Activated CD8-positive, alpha-beta T cell treated with anti-CD3 and anti-CD28 coated beads for 36 hours (primary cell): ENCODE data around the gene CAMTA1. TPM values are rescaled to one million over a fixed set of nuclear protein-coding genes. Genes with fewer than 3 reads are reported as not detected.

Experiments
- ATAC-seq: fragments of 200-7000 bp; cut with Tn5 transposase; one replicate; pipeline ENCODE4 v1.10.0; 2021; ENCODE audit warnings: mild to moderate bottlenecking, moderate library complexity
- CTCF ChIA-PET: fragments of 350-600 bp; sonication (Branson Sonifier 250); formaldehyde crosslinking; loops from one replicate; lab custom pipeline; 2021; ENCODE audit warnings: antibody characterized with exemption; lab: Charles Lee
- POLR2A ChIA-PET: fragments of 350-600 bp; sonication (Branson Sonifier 250); formaldehyde crosslinking; loops from one replicate; lab custom pipeline; 2021; ENCODE audit warnings: antibody characterized with exemption; lab: Charles Lee
- DNase-seq: peaks from one replicate; pipeline ENCODE4 v3.0.0-alpha.2; 2020
- H3K27ac Mint-ChIP-seq: one replicate; pipeline ENCODE4 v1.8.0; 2021; ENCODE audit warnings: mild to moderate bottlenecking, mixed read lengths
- H3K27me3 Mint-ChIP-seq: one replicate; pipeline ENCODE4 v1.8.0; 2021; ENCODE audit warnings: mixed read lengths
- H3K36me3 Mint-ChIP-seq: one replicate; pipeline ENCODE4 v1.8.0; 2021; ENCODE audit warnings: low read depth, mixed read lengths
- H3K4me1 Mint-ChIP-seq: one replicate; pipeline ENCODE4 v1.8.0; 2021; ENCODE audit warnings: low read depth, mixed read lengths
- H3K4me3 Mint-ChIP-seq: one replicate; pipeline ENCODE4 v1.8.0; 2021; ENCODE audit warnings: mild to moderate bottlenecking, moderate library complexity, mixed read lengths
- H3K9me3 Mint-ChIP-seq: one replicate; pipeline ENCODE4 v1.8.0; 2021; ENCODE audit warnings: mixed read lengths
- CTCF ChIP-seq: fragments of 200-600 bp; IDR thresholded peaks from one replicate; pipeline ENCODE4 v1.8.0; 2022; ENCODE audit warnings: antibody characterized with exemption, mild to moderate bottlenecking
- intact Hi-C: fragments of 100-400 bp; cut with micrococcal nuclease; formaldehyde crosslinking; loops from one replicate; pipeline ENCODE4 v1.10.0; 2022
- total RNA-seq, 2 experiments: library from RNA; stranded (reverse); gene quantifications; one replicate each; pipeline ENCODE4 v1.2.3, GENCODE V29; 2021

CAMTA1 gene
- total RNA-seq, 2 experiments from 2014 or later = 67.7 to 70.9 TPM

DNA sequence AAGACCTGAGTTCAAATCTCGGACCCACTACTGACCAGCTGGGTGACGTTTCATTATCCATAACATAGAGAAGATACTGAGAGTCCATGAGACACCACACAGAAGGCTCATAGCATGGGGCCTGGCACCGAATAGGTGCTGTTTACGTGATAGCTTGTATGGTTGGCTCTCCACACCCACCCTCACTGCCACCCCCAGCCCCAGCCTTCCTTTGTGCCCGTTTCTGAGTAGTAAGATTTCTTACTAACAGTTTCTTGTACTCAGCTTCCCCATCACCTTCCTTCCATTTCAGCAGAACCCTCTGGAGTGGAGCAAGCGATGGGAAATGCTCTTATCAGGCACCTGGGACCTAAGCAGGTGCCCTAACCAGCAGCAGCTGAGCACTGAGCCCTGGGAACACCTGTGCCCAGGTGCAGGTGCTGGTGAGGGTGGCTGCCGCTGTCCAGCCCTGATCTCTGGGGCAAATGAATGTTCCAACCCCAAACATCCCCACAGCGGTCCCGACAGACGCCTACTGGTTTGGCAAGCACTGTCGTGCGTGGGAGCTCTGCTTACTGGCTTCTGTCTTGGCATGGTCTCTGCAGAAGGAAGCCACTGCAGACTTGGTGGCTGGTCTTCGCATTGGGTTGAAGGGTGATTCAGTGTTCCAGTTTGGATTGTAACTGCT lies 225.4 kb downstream of the CAMTA1 start:
- DNase-seq (no peak), ATAC-seq (no peak)
- Mint-ChIP-seq H3K36me3 (no peaks in the 10 kb centered on the region), H3K4me3 (no peak overlapping the region), H3K4me1 (no peaks in the 10 kb centered on the region), H3K27ac (no peak overlapping the region), H3K27me3 (peaks cover under 1% of the 10 kb centered on the region), H3K9me3 (no peaks in the 10 kb centered on the region)
- POLR2A ChIA-PET = no interaction called here
- CTCF ChIA-PET = no interaction called here
- intact Hi-C loops = no loop called here
- no peak for TF ChIP-seq CTCF

DNA sequence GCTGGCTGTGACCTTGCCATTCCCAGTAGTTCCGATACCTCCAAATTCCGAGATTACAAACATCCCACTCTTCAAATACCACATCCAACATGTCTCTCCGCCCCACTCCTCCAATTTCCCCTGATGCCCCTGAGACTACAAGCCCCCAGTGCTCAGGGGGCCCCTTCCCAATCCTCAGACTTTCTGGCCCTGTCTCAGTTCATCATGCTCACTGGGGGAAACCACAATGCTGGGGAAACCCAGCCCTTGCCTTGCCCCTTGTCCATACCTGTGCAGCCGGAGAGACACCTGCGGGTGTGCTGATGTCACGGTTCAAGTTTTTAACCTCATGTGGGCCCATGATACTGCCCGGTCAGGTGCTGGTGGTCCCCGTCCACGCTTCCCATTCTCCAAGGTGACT lies 226.6 kb downstream of the CAMTA1 start:
- Mint-ChIP-seq H3K9me3 (no peaks in the 10 kb centered on the region), H3K27ac (no peak overlapping the region), H3K36me3 (no peaks in the 10 kb centered on the region), H3K4me1 (no peaks in the 10 kb centered on the region), H3K4me3 (no peak overlapping the region), H3K27me3 (peaks cover 2% of the 10 kb centered on the region)
- no peak for DNase-seq
- ChIA-PET POLR2A (interaction anchor here (0.7 kb wide), 1 partner anchor 10 kb away, joined by 3 read pairs; no protein-coding TSS in a partner anchor), CTCF (no interaction called here)
- no peak for TF ChIP-seq CTCF
- no peak for ATAC-seq
- intact Hi-C loops = no loop called here

- CTCF ChIA-PET = no interaction called here
- POLR2A ChIA-PET = interaction anchor here (0.7 kb wide), 1 partner anchor 10 kb away, joined by 3 read pairs; no protein-coding TSS in a partner anchor
- Mint-ChIP-seq H3K36me3 (no peaks in the 10 kb centered on the region), H3K9me3 (no peaks in the 10 kb centered on the region), H3K27me3 (peaks cover 2% of the 10 kb centered on the region), H3K4me1 (no peaks in the 10 kb centered on the region), H3K4me3 (no peak overlapping the region), H3K27ac (no peak overlapping the region)
- ATAC-seq (no peak), DNase-seq (no peak)
- TF ChIP-seq CTCF = no peak
- intact Hi-C loops = no loop called here
These were observed 227.2 kb downstream of the CAMTA1 start for GRCh38 chr1:7012461-7012924.

DNA sequence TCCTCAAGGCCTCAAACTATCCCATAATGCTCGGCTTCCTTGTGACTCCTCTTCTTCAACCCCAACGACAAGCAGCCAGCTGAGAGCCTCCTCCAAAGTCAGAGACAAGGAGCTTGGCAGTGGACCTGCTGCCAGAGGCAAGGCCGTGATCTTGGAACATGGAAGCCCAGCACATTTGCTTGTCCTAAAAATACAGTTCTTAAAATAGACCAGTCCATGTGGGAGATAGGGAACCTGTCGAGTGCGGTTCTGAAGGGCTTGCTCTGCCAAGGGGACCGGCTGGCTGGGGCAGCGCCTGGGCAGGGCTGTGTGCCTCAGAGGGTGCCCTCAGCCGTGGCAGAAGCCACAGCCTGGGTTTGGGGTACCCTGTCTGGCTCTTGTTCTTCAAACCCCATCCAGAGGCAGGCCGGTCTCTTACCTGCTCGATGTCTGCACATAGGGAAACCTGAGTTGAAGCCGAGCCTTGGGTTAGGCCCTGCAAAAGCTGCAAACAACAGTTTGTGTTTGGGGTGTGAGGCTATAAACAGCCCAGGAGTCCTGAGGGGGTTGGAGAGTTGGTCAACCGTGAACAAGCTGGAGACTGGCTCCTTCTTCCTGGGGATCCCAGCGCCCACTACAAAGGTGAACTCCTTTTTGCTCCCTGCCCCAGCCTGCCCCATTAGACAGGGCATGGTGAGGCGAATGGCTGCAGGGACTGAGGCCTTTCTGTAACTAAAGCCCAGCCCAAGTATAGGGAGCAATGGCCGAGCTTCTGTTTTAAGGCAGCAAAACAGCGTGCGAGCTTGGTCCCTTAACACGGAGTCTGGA lies 228.8 kb downstream of the CAMTA1 start:
- ChIA-PET POLR2A (no interaction called here), CTCF (no interaction called here)

More for the DNA sequence above, 228.8 kb downstream of the CAMTA1 start:
- H3K27ac Mint-ChIP-seq = no peak overlapping the region
- intact Hi-C loops = no loop called here
- no peaks in the 10 kb centered on the region for H3K4me1 Mint-ChIP-seq
- DNase-seq (no peak), ATAC-seq (no peak)
- no peaks in the 10 kb centered on the region for H3K9me3 Mint-ChIP-seq
- no peak overlapping the region for H3K4me3 Mint-ChIP-seq
- peaks cover 2% of the 10 kb centered on the region for H3K27me3 Mint-ChIP-seq
- TF ChIP-seq CTCF = no peak
- H3K36me3 Mint-ChIP-seq = no peaks in the 10 kb centered on the region
